HG03196 (cell line): ENCODE data around the gene COPE.
"Not testable (repeated sequence)": the region's sequence is repeated elsewhere in the genome, so short reads cannot be mapped to it uniquely, and the experiment has no call there.

Experiments
- ATAC-seq: cut with Tn5 transposase; IDR thresholded peaks from one replicate; pipeline ENCODE4 v1.9.1; 2021; ENCODE audit not compliant: unreplicated experiment

COPE gene

DNA sequence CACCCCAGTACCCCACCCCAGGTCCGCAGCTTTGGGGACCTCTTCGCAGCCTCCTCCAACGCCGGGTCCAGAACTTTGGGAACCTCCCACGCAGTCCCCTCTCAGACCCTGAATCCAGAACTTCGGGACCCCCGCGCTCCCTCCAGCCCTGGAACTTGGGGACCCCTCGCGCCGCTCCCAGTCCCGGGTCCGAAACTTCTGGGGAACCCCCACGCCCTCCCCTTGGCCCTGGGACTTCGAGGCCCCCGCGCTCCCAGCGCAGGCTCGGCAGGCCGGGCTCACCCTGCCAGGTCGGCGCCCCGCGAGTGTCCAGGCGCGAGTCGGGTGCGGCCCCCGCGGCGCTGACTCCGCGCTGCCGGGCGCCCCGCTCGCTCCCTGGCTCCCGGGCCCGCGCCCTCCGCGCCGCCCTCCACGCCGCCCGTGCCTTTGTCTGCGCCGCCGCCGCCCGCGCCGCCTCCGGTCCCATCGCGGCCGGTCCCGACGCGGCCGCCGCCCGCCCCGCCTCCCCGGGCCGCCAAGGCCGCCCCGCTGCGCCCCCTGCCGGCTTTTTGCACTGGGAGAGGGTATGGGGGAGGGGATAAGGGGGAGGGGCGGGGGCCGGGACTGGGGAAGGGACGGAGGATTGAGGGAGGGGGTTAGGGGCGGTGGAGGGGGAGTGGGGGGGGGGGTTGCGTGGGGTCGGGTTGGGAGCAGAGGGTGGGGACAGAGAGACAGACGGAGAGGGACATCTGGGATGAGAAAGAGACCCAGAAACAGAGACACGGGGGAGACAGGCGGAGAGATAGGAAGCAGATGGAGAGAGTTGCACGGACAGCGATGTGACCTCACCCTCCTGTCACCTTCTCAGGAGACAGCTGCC, 21.8 kb upstream of the COPE start, which contains the start of gene HOMER3:
Gene HOMER3 (minus strand): TSS at position 449 of the 859 bp plus-strand sequence. CDS start 2,235 bp downstream, outside the sequence.
- no peak for ATAC-seq

DNA sequence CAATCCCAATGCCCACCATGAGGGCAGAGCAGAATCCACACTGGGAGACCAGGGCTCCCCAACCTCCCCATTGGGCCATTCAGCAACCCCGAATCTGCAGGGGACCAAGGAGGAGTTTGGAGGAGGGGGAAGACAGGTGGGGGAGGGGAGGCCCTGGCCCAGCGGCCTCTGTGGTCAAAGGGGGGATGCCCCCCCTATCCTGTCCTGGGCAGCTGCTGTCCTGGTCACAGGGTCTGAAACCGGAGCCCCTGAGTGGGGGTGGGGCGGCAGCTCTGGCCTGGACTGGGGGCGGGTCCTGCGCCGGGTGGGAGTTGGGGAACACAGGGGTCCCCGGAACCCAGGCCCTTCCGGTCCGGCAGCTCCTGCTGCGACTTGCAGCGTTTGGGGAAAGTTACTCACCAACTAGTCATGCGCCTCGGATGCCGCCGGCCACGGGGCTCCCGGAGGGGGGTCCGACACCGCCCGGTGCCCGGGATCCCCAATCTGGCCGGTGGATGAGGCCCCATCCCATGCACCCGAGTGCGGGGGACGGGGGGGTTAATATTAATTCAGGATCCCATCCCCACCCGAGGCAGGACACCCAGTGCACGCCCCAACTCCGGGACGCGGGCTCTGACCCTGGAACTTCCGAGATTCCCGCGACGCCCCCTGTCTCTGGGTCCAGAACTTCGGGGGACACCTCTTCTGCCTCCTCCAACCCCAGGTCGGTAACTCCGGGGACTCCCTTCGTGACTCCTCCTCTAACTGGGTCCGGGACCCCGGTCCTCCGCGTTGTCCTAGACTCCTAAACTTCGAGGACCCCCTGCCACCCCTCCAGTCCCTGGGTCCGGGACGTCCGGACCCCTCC, 21.0 kb upstream of the COPE start:
- ATAC-seq, result no peak

DNA sequence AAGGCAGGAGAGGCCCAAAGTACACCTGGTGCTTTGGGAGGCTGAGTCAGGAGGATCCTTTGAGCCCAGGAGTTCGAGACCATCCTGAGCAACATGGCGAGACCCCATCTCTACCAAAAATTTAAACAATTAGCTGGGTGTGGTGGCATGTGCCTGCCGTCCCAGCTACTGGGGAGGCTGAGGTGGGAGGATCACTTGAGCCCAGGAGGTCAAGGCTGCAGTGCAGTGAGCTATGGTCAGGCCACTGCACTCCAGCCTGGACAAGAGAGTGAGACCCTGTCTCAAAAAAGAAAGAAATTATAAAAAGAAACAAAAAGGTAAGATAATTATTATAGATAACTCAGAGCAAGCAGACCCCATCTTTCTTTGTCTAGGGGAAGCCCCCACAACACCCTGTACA, 20.0 kb upstream of the COPE start:
- ATAC-seq, result no peak

DNA sequence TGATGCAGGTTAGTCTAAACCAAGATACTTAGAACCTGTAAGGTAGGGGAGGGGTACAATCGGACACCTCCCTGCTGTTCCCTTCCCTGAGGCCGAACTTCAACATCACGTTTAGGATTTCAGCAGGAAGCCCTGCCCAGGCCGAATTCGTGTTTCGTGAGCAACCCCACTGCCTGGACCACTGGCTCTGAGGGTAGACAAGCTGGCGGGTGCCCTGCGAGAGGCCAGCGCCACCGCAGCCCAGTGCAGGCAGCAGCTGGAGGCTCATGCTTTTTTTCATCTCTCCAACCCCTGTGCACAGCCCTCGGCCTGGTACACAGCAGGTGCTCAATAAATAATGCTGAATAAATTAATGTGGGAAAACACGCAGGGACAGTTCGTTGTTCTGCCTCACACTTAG, 14.1 kb upstream of the COPE start:
- ATAC-seq, result no peak

DNA sequence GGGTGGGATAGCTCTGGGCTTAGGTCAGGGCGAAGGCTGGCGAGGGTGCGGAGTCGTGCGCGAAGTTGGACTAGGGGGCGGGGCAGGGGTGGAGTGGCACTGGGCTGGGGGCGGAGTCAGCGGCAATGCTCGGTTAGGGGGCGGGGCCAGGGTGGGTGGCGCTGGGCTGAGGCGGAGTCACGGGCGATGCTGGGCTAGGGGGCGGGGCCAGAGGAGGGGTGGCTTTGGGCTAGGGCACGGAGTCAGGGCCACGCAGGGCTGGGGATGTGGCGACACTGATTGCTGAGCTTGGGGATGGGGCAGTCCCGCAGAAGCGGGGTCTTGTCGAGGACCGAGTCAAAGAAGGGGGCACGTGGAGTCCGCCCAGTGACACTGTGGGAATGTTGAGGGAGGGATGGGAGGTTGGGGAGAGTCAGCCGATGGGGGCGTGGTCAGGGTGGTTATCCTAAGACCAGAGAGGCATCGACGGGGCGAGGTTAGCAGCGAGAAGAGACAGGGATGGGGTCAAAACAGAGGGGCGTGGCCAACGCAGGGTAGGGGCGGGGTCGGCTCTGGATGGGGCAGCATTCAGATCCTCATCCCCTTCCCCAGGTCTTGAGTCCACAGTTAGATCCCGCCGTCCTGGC, 13.1 kb upstream of the COPE start:
- no peak for ATAC-seq

DNA sequence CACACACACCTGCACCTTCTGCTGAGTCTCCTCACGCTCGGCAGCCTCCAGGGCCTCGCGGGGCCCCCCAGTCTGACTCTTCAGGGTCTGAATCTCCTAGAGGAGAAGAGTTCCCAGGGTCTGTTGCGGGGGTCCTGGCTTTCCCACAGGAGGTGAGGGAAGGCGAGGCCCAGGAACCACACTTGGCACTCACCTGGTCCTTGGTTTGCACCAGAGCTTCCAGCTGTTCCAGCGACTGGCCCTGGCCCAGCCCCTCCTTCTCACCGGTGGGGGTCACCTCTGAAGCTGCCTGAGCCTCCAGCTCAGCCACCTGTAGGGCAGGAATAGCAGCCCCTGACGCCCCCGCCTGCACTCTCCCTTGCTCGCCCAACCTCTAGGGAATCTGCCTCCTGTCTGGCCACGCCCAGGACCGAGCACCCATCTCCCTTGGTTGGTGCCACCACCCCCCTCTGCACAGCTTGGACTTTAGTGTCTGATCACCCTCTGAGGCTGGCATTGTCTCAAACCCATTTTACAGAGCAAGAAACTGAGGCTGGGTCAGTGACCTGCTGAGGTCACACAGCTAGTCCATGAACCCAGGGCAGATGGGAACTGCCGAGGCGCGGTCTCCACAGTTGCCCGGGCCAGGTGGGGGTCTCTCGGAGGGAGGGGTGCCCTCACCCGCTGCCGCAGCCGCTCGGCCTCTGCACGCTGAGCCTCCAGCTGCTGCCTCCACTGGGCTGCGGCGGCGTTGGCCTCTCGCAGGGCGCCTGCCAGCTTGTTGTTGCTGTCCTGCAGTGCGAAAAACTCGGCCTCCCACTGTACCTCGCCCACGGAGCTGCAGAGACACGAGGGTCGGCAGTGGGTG, 12.4 kb upstream of the COPE start:
- ATAC-seq, result no peak

DNA sequence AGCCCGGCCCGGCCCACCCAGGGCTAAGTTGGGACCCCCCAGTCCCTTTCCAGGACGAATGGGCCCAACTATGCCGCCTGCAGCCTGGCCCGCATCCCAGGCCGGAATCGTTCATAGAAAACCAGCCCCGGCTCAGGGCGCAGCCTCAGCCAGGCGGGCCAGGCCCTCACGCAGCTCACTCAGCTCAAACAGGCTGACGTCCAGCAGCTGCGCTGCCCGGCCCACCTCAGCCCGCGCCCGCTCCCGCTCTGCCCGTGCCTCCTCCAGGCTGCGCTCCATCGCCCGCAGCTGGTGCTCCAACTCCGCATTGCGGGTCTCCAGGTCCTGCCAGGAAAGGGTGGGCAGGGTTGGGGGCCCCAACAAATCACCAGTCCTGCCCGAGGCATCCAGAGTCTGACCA, 10.1 kb upstream of the COPE start:
- no peak for ATAC-seq

DNA sequence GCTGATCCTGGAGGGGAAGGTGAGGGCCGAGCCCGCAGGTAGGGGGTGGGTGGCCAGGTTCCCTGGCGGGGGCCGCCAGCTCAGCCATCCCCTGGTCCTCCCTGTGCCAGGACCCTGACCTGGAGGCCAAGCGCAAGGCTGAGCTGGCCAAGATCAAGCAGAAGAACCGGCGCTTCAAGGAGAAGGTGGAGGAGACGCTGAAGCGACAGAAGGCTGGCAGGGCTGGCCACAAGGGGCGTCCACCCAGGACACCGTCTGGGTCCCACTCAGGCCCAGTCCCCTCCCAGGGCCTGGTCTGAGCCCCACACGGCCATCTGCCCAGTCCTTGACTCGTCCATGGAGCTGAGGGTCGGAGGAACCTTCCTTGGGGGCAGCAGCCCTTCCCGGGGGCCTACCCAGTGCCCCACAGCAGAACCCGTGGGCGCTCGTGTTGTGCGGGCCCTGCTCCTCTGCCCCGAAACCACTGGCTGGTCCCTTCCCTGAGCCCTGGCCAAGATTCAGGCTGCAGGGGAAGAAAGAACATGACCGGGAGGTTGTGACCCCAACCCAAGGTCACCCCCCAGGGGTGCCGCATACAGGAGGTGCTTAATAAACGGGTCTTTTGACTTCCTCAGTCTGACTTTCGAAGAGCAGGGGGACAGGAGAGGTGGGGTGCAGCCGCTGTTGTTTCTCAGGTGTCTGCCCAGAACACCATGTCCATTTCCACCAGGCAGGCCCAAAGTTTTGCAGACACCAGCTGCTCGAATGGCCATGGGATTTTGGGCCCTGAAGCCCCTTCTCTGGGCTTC, 9.0 kb upstream of the COPE start:
- no peak for ATAC-seq

DNA sequence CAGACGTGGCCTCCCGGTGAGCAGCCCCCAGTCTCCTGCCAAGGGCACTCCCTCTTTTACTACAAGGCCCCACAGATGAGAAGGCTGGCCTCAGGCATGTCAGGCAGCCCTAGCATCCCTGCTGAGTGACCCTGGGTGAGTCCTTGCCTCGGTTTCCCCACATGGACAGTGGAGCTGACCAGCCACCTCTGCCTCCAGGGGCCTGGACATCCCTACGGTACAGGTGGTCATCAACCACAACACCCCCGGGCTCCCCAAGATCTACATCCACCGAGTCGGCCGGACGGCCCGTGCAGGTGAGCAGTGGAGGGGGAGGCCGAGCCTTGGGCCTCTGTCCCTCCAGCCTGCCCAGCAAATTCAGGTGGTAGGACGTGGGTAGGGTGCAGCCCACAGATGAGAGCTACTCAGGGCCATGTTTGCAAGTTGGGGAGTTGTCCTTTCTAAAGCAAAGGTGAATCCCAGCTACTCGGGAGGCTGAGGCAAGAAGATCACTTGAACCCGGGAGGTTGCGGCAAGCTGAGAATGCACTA, 5.6 kb upstream of the COPE start:
- no peak for ATAC-seq

DNA sequence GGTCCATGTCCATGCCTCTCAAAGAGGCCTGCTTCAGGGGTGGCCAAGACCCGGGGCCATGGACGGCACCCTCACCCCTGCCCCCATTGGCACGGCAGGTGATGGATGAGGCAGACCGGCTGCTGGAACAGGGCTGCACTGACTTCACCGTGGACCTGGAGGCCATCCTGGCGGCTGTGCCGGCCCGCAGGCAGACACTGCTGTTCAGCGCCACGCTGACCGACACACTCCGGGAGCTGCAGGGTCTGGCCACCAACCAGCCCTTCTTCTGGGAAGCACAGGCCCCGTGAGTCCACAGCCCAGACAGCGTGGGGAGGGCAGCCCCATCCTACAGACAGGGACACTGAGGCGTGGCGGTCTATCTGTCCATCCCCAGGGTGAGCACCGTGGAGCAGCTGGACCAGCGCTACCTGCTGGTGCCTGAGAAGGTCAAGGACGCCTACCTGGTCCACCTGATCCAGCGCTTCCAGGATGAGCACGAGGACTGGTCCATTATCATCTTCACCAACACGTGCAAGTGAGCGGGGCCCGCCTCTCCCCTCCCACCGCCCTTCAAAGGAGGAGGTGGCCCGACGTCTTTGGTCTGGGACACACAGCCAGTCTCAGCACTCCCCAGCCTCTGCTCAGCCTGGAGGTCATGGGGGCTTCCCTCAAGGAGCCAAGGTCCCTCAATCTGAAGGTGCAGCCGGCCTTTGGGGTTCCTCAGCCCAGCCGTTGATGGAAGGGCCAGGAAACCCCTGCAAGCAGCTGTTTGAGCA, 3.2 kb upstream of the COPE start:
- no peak for ATAC-seq

DNA sequence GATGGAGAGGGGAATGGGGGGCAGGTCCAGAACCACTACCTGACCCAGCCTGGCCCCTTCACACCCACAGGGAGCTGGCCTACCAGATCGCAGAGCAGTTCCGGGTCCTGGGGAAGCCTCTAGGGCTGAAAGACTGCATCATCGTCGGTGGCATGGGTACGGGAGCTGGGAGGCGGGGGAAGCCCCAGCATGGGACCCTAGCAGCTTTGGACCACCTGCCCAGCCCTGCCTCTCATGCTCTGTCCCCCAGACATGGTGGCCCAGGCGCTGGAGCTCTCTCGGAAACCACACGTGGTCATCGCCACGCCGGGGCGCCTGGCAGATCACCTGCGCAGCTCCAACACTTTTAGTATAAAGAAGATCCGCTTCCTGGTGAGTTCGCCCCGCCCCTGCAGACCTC, 2.4 kb upstream of the COPE start:
- no peak for ATAC-seq

DNA sequence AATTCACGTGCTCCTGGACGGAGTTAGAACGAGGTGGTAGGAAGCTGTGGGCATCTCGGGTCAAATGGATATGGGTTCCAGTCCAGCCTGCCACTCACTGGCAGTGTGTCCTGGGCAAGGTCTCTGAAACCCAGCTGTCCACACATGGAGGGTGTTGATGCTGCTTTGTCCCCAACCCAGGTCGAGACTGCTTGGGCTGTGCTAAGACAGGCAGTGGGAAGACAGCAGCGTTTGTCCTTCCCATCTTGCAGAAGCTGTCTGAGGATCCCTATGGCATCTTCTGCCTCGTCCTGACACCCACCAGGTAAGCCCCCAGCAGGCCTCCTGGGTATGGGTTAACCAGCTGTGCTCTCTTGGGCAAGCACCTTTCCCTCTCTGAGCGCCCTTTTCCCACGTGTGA, 1.2 kb upstream of the COPE start:
- ATAC-seq, result no peak

DNA sequence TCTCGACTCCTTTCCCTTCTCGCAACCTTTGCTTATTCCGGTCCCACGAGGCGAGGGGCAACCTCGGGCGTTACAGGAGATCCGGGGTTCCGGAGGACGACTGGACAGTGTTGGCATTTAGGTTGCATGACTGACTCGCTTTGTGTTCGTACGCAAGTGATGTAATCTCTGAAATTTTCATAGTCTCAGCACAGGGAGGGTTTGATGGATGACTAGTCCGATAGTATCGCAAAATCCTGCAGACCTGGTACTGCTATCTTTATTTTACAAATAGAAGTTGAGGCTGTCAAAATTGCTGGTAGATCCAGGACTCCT, 670 bp upstream of the COPE start:
- no peak for ATAC-seq

DNA sequence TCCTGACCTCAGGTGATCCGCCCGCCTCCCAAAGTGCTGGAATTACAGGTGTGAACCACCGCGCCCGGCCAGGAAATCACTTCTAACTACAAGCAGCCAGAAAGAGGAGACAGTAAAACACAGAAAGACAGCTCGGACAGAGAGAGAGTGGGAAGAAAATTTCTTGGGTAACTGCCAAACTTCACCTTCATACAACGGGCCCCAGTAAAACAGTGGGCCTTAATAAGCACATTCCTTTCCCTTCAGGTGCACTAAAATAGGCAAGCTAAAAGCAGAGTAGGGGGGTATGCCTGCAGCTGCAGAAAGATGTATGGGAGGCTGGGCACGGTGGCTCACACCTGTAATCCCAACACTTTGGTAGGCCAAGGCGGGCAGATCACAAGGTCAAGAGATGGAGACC, 1.6 kb downstream of the COPE start:
- ATAC-seq, result not testable (repeated sequence)

DNA sequence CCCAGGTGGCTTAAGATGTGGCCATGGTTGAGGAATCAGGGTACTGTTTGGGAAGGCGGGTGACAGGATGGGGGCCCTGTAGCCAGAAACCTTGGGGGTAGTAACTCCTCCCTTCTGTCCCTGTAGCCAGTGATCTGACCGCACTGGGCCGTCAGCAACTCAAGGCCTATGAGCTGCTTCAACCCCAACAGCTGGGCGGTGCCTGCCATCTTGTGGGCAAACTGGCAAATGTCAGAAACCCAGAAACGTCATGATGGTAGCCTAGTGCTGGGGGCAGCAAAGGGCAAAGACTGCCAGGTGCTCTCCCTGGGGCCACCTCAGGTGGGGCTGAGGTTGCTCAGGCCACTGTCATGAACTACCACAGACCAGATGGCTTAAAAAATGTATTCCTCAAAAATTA, 3.5 kb downstream of the COPE start:
- no peak for ATAC-seq

DNA sequence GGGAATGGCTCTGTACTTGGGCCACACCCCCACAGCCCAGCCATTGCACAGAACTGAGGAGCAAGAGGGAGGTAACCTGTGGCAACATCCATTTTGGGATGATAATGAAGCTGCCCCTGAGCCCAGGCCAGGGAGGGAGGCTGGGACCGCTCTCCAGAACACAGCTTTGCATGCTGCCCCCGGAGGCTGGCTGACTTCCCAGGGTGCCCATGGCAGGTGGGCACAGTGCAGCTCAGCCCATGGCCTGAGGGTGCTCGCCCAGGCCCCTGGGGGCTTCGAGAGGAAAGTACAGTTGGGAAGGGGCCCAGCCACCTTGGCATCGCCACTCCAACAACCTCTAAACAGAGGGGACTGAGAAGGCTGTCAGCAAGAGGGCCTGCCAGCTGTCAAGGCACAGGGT, 5.7 kb downstream of the COPE start:
- ATAC-seq, result no peak

DNA sequence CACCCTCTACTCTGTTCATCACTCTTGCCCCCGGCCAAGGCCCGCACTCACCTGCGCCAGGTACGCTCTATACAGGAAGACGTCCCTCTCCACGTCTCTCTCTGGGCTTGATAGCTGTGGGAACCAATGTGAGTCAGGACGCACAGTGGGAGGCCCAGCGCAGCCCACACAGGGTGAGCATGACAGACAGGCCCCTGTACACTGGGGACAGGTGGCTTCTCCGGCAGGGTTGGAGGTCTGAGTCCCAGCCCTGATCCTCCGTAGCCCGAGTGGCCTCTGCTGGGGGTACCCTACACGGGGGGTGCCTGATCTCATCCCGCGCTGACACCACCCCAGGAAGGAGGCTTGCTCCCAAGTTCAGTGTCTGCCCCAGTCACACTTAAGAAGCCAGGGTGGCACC, 6.3 kb downstream of the COPE start:
- ATAC-seq, result no peak

DNA sequence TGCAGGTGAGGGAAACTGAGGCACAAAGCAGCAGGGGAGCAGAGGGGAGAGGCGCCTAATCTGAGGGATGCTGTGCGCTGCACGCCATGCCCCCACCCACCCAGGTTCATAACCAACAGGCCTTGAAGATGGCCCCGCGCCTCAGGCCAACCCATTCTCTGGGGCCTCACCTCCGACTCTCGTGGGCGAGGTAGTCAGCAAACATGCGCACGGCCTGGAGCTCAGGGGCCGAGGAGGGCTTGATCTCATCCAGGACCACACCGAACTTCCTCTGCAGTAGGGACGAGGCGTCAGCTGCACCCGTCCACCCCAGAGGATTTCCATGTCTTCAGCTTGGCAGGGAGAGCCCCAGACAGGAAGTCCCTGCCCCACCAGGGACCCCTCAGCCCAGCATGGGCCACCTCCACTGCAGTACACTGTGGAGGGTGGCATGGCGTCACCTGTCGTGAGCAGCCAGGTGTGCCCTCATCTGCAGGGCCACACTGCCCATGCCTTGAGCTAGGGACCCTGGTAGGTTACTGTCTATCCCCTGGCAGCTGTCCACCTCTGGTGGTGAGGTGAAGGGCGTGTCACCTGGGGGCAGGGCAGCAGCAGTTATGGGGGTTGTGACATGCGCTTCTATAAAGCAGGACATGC, 8.3 kb downstream of the COPE start:
- no peak for ATAC-seq

DNA sequence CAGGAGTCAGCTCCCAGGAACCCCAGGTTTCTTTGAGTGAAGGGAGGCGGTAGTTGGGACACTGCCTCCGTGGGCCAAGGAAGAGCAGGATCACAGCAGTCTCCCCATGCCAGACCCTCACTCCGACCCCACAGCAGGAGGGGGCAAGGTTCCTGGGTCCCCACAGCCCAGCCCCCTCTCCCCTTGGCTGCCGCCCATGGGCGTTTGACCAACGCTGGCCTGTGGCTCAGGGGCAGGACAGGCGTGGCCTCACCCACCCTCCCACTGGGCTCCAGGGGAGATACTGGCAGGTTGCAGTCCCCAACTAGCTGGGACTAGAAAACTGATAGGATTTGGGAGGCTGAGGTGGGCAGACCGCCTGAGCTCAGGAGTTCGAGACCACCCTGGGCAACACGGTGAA, 9.2 kb downstream of the COPE start:
- no peak for ATAC-seq
